Measurements from ENCODE around the gene TGFBR3.
"Not testable (repeated sequence)": the region's sequence is repeated elsewhere in the genome, so short reads cannot be mapped to it uniquely, and the experiment has no call there.

The TGFBR3 gene

DNA sequence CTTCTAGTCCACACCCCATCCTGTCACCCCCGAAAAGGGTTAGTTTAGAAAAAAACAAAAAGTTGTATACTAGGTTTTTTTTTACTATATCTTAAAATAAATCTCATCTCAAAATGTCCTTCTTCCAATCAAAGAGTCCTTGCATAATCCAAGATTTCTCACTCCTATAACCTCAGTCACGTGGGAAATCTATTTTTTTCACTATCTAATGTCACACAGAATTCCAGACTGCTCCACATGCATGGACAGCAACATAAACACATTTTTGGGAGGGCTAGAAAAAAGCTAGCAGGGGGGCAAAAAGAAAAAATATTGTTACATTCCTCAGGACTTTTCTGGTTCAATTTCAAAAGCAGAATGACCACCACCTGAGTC is 39.3 kb downstream of the TGFBR3 start:
- DNase-seq: no peak

DNA sequence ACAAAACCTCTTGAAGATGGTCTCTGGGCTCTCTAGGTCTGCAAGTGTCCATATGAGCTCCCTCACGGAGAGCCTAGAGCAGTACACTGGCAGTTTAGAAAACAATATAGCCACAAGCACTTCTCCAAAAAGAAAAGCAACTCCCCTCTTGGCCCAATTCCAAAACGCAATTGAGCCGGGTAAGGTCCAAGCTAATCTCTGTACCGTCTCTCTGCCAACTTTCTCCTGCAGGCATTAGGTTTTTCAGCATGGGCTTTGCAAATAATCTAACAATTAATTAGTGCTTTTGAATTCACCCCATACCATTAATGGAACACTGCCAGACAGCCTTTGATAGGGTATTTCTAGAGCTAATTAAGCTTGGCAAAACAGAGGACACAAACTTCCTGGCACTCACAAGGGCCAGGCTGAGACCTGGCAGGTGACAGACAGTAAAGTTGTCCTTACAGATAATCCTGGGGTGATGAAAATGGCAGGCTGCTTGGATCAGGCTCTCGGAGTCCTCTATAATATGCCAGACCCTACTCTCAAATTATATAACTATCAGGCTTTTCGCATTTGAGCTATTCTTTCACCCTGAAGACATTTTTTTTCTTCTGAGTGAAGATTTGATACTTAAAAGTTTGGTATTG is 39.8 kb downstream of the TGFBR3 start:
- DNase-seq: peak; percentile 69

DNA sequence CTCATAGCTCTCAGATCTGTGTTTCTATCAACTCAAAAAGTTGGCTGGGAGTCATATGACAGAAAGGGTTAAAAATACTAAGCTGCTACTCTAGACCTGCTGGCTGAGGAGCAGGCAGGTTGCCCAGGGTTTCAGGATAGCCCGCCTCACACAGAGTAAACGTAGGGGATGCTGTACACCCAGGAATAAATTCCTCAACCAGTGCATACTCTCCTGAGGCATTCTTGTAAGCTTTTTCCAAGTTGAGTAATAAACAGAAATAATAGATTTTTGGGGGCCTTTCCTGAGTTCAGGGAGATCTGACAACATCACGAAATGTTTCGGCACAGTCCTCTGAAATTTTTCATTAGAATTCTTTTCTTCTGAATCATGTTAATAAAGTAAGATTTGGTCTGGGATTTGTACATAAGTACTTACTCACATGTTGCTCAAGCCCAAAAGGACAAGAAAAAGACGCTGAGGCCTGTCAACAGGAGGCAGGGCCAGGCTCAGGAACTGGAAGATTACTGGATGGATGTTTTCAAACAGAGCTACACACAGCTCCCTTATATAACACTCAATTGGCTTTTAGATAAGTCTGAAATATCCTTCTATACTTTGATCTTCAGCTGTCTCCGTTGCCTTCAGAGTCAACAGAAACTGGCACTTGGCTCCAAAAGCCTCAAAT is 41.0 kb downstream of the TGFBR3 start:
- no peak for DNase-seq

DNA sequence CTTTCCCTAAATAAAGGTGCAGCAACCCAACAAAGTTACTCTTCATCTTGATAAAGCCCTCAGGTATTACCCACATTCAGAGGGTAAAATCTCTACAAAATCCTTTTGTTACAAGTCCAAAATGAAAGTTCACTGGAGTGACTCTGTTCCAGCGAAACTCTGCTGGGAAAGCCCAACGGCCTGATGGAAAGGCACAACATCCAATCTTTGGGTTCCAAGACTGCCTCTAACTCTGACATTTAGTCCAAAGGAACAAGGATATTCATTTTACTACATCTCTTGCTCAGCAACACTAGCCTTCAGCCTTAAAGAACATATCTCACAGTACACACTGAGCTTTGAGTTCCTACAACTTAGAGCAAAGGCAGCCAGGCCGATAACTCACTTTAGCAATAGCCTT is 42.1 kb downstream of the TGFBR3 start:
- no peak for DNase-seq

DNA sequence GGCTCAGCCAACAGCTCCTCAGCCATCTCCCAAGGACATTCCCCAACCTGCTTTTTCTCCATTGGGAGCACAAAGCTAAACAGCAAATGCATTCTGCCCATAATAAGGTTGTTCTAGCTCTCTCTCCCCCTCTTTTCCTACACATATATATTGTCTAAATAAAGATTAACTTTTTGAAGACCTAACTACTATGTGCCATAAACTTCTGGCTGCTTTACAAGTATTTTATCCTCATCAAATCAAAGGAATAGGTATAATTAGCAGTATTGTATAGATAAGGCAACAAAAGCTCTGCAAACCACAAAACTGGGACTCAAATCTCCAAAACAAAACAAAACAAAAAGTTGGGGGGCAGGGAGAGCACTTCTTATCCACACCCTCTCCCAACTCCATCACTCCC is 43.4 kb downstream of the TGFBR3 start:
- no peak for DNase-seq

DNA sequence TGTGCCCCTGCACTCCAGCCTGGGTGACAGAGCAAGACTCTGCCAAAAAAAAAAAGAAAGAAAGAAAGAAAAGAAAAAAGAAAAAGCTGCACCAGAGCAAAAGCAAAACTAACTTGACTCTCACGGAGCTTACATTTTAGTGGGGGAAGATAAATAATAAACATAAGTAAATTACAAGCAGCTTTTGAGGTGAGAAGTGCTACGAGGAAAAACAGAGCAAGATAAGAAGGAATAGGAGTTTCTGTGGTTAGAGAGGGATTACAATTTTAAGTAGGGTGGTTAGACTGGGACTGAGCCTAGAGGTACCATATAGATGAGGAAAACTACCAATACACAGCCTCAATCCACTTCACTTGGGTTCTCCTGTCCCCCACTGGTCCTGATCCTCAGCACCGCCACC is 43.9 kb downstream of the TGFBR3 start:
- peak; percentile 31 for DNase-seq

DNA sequence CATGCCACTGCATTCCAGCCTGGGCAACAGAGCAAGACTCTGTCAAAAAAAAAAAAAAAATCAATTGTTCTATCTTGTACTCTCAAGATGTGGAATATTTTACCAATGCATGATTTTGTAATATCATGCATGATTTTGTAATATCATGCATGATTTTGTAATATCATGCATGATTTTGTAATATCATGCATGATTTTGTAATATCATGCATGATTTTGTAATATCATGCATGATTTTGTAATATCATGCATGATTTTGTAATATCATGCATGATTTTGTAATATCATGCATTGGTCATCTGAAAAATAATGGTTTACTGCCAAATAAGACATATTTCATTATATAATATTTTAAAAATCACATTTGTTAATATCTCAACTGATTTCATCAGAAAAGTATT is 45.7 kb downstream of the TGFBR3 start:
- not testable (repeated sequence) for DNase-seq

DNA sequence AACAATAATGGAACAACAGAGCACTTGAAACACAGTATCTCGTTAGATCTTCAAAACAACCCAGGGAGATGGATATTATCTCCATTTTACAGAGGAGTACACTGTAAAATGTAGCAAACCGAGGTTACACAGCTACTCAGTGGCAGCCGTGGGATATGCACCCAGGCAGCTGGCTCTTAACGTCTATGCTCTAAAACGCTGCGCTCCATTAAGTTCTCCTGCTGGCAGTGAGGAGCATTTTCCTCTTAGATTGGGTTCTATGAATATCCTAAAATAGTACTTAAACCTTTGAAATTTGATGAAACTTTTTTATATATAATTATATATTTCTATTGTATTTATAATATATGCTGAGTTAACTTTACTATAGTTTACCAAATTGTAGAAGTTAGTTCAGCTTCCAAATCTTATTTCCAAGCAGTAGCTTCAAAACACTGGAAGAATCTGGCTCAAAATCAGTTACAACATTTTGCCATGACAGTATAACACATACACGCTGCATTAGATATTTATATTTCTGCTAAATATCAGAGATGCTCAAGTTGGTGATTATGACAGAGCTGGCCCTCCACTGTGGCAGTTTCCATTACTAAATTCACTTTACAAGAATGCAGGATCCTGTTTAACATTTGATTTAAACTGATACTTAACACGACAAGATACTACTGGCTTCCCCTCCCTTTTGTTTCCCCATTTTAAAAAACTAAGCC is 49.5 kb downstream of the TGFBR3 start:
- DNase-seq: no peak

DNA sequence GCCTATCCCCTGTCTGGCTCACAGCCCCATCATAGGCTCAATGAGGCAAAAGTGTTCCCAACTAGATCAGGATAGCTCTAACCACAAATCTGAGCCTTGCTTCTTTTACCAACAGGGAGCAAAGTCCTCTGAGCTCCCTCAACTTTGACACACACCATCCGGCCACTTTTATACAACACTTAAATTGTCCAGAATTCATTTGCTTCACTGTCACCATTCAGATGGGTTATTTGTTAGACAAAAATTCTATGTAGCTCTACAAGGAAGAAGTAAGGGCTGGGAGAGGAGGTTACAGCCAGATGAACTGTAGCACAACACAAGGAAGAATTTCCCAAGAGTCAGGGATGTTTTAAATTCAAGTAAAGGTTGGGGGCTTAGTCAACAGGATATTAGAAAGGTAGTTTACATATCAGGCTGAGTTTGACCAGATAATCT is 50.8 kb downstream of the TGFBR3 start:
- DNase-seq: no peak

DNA sequence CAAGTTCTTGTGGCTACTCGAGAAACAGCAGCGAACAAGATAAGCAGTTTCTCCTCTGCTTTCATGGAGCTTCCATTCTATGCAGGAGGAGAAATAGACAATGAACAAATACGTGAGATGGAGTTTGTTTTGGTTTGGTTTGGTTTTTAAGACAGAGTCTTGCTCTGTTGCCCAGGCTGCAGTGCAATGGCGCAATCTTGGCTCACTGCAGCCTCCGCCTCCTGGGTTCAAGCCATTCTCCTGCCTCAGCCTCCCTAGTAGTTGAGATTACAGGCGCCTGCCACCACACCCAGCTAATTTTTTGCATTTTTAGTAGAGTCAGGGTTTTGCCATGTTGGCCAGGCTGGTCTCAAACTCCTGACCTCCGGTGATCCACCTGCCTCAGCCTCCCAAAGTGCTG is 51.4 kb downstream of the TGFBR3 start:
- DNase-seq: not testable (repeated sequence)

DNA sequence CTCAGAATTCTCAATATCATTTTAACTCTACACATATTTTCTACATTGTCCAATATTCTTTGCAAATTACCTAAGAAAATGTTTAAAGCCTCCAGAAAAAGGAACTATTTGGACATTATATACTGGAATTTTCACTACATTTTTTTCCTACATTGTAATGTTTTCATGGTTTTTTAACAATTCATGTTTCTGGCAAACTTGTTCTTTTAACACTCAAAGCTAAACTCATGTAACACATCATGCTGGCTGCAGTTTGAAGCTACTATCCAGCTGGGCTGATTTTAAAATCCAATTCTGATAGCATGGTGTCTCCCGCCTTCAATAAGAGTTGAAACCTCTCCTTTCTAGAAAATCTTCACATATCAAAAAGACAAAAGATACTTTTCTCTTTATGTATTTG is 52.0 kb downstream of the TGFBR3 start:
- no peak for DNase-seq

DNA sequence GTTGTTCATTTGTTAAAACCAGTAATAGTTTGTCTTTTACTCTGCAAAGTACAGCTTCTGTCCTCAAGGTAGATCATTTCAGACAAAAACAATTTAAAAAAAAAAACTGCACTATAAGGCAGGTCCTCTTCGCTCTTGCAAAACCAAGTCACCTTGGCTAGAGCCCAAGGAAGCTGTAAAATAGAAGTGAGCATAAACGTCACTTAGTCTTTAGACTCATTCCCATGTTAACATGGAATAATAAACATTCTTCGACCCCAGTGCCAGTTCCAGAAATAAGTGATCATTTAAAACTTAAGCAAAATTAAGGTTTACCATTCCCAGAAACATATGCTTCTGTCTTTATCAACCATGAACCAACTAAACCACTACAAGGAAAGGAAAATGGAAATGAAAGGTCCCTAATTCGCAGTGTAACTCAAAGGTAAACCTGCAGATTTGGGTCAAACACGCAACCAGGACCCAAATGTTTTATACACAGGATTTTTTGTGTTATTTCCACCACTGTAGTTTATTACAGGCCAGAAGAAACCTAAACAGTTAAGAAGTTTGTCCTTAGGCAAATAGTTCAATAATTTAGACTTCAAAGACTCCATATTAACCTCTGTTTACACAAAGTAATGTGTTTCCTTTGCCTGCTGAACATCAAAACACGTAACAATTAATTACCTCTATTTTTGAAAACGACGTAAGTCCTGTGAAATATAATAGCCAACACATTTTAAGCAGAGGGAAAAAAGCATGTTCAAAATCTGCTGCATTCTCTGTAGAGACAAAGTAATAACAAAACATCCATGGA is 54.6 kb downstream of the TGFBR3 start:
- no peak for DNase-seq

DNA sequence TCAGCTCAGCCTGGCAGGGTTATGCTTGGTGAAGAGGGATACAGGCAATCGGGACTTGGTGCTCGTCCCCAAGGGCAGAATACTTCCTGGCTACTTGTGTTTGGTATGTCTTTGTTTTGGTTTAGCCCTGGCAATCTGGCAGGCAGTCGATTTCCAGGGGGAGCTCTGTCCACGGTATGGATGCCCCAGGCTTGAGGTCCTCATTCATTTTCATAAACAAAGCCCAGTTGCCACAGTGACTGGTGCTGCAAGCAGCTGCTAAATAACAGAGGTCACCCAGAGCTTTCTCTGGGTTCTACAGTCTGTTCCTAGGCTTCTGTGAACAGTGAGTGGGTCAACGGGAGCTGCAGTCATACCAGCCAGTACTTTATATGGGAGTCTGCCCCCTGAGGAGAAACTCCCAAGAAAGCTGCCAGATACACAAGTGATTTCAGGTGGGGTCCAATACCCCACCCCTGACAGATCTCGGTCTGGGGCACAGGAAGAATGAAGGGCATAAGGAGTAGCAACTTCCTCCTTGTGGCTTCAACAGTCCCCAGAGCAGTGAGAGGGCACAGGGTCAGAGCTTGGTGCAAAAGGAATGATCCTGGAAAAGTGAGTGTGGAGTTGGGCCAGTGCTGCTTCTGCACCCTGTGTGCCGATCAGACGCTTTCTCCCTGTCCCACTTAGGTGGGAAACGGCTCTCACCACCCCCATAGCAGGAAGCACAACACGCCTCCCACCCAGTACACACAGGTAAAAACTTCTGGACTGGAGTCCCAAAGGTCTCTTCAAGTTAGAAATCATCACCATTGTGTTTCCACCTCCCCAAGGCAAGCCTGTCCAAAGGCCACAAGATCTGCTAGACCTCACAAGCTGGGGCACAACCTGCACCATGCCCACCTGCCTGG is 55.5 kb downstream of the TGFBR3 start:
- DNase-seq: peak; percentile 50

DNA sequence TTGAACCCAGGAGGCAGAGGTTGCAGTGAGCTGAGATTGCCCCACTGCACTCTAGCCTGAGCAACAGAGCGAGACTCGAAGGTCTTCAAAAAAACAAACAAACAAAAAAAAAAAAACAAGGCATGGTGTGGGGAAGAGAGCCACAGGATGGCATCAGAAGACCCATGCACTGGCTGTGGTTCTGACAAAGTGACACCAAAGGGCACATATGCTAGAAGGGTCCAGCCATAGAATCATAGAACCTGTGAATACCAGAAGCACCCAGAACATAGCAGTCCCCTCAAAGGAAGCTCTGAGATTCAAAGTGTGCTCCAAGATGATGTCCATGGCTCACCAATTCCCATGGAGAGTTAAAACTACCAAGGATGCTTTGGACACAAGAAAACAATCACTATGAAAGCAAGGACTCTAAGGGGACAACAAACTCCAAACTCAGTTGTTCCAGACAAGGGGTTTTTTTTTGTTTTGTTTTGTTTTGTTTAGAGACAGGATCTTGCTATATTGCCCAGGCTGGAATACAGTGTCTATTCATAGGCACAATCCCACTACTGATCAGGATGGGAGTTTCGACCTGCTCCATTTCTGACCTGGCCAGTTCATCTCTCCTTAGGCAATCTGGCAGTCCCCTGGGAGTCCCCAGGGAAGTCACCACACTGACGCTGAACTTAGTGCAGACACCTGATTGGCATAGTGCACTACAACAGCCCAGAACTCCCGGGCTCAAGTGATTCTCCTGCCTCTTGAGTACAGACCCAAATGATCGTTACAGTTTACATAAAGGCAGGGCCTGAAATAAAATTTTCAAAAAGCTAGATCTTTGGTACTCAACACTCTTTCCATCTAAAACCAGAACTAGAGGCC is 56.4 kb downstream of the TGFBR3 start:
- no peak for DNase-seq

DNA sequence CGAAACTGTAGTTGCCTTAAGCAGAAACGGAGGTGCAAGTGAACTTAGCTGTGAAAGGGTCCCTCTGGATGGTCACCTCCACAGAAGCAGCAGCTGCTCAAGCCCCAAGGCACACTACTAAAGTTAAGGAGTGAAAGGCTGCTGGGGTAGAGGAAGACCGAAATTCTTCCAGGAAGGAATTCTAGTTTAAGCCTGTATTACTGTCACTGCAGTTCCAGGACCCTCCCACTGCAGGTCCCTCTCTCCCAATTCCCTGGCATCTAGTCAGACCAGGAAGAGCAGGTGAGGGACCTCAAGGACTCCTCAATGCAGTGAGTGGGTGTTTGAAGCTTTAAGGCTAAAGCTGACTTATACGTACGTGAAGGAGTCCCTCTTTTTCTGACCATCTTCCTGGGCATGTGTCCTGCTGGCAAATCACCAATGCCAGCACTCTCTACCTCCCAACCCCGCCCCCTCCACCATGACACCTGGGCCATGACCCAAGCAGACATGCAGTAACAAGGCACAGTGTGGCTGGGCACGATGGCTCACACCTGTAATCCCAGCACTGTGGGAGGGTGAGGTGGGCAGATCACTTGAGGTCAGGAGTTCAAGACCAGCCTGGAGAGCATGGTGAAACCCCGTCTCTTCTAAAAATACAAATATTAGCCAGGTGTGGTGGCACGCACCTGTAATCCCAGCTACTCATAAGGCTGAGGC is 57.2 kb downstream of the TGFBR3 start:
- DNase-seq: no peak

DNA sequence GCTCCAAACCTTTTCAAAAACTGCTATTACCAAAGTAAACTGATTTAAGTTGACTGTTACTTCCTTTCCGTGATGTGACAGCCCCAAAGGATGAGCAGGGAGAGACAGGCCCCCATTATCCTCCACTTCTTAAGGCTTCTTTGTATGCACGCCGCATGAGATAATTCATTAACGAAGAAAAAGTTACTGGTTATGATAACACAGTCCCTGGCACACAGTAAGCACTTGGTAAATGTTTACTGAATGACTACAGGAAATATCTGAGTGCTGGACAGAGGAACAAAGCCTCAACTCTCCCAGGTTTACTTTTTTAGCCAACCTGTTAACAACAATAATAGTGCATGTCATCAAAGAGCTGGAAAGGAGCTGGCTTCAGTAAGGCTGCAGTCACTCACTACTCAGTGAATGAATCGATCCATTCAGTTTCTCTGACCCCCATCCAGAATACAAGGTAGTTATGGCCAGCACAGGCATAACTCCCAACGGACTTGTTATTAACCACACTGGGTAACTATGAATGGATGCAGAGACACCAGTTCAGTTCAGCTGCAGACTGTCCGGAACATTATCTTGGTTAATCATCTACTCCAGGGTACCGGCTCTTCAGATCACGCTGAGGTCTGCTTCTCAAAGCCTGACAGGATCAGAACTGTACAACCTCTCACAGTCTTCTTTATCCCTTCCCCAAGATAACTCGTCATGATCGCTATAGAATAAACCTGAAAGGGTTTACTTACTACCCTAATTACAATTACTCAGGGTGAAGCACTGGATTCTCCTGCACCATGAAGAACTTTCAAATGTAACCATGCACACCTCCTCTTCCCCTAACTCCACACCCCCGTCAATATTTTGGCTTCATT is 58.3 kb downstream of the TGFBR3 start:
- no peak for DNase-seq

DNA sequence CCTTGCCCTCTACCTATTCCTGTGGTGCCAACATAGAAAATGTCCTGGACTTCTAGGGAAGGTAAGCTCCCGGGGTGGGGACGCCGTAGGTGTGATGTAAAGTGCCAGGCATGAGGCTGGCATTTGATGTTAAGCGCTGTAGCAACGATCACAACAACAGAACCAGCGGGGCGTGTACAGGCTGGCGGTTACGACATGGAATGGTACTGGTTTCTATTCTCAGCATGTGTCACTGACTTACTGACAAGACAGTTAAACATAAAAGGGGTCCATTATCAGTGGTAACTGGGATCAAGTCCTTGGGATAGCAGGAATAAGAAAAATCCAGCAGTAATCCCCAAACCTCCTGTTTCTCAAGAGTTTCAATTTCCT is 58.9 kb downstream of the TGFBR3 start:
- no peak for DNase-seq

DNA sequence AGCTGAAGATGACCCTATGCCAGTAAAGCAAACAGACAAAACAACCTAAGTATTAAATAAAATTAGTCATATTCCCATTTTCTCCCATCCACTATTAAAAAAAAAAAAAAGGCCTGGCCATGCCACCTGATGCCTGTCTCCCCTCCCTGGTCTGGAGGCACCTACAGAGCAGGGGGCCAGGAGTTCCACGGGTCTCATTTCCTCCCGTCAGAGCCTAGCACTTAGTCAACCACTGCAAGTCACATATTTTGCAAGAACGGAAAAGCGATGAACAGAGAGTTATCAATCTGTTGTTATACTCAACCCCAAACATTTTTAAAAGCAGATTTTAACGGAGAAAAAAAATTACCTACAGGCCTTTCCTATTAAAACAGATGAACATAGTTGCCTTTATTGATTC is 59.3 kb downstream of the TGFBR3 start:
- DNase-seq: no peak

DNA sequence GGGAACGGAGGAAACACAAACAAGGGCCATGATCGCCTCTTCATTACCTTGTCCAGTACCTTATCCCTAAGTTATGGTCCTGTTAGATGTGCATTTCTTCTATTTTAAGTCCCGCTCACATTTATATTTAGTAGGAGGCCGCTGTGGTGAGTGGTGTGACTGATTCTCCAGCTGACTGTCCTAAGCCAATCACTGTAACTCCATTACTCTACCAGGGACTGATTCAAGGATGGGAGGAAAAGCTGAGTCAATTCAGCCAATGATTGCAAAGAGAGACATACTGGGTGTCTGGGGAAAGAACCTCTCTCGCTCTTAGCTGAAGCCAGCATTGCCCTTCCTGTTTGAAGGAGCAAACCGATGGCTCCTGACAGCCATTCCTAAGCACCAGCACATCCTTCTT is 59.7 kb downstream of the TGFBR3 start:
- DNase-seq: no peak
